Activated naive CD8-positive, alpha-beta T cell treated with anti-CD3 and anti-CD28 coated beads for 36 hours (primary cell): ENCODE measurements around the gene MAPT. TPM values are rescaled to one million over a fixed set of nuclear protein-coding genes. Genes with fewer than 3 reads are reported as not detected.

ENCODE experiments used
- DNase-seq: peaks from one replicate; pipeline ENCODE4 v3.0.0; 2021
- H3K27ac Mint-ChIP-seq: one replicate; pipeline ENCODE4 v1.8.0; 2022; ENCODE audit warnings: mild to moderate bottlenecking, moderate library complexity, mixed read lengths
- H3K27me3 Mint-ChIP-seq: one replicate; pipeline ENCODE4 v1.8.0; 2022; ENCODE audit warnings: mild to moderate bottlenecking, mixed read lengths
- H3K36me3 Mint-ChIP-seq: one replicate; pipeline ENCODE4 v1.8.0; 2021; ENCODE audit warnings: mild to moderate bottlenecking, mixed read lengths
- H3K4me1 Mint-ChIP-seq: one replicate; pipeline ENCODE4 v1.8.0; 2021; ENCODE audit warnings: mixed read lengths
- H3K4me3 Mint-ChIP-seq: one replicate; pipeline ENCODE4 v1.8.0; 2022; ENCODE audit warnings: mild to moderate bottlenecking, moderate library complexity, mixed read lengths
- H3K9me3 Mint-ChIP-seq: one replicate; pipeline ENCODE4 v1.8.0; 2022; ENCODE audit warnings: mixed read lengths
- total RNA-seq, 2 experiments: library from RNA; stranded (reverse); gene quantifications; one replicate each; pipeline ENCODE4 v1.2.3, GENCODE V29; 2021

The MAPT gene
- under 1 TPM; 0.68 to 0.88 TPM for total RNA-seq

- Mint-ChIP-seq H3K4me3 (peak within 1 kb of the TSS; percentile 77), H3K27me3 (peaks cover 49% of the 10 kb centered on the region), H3K9me3 (no peaks in the 10 kb centered on the region), H3K4me1 (peaks cover 8% of the 10 kb centered on the region), H3K27ac (peak within 1 kb of the TSS; percentile 66), H3K36me3 (no peaks in the 10 kb centered on the region)
- peak; percentile 88 for DNase-seq
Measured at GRCh38 chr17:45894022-45894784, at the start of gene MAPT. TSS of gene MAPT (plus strand) at chr17:45894554. CDS start at chr17:45962338, 67,784 bp downstream.

- Mint-ChIP-seq H3K9me3 (no peaks in the 10 kb centered on the region), H3K4me3 (no peak within 1 kb of the TSS), H3K36me3 (no peaks in the 10 kb centered on the region), H3K27me3 (no peaks in the 10 kb centered on the region), H3K27ac (no peak within 1 kb of the TSS), H3K4me1 (no peaks in the 10 kb centered on the region)
- no peak for DNase-seq
Measured at GRCh38 chr17:45844695-45845375, 49.5 kb upstream of the MAPT start, which contains the start of gene SPPL2C. TSS of gene SPPL2C (plus strand) at chr17:45844881. CDS start at chr17:45844907, 26 bp downstream.

DNA sequence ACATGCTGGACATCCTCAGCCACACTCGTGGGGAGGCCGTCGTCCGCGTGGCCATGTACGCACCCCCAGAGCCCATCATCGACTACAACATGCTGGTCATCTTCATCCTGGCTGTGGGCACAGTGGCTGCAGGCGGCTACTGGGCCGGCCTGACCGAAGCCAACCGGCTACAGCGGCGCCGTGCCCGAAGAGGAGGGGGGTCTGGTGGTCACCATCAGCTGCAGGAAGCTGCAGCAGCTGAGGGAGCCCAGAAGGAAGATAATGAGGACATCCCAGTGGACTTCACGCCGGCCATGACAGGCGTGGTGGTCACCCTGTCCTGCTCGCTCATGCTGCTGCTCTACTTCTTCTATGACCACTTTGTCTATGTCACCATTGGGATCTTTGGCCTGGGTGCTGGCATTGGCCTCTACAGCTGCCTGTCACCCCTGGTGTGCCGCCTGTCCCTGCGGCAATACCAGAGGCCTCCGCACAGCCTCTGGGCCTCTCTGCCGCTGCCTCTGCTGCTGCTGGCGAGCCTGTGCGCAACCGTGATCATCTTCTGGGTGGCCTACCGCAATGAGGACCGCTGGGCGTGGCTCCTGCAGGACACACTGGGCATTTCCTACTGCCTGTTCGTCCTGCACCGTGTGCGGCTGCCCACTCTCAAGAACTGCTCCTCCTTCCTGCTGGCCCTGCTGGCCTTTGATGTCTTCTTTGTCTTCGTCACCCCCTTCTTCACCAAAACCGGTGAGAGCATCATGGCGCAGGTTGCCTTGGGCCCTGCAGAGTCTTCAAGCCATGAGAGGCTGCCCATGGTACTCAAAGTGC, 48.8 kb upstream of the MAPT start:
- no peak for DNase-seq
- Mint-ChIP-seq H3K4me3 (no peak overlapping the region), H3K36me3 (no peaks in the 10 kb centered on the region), H3K27me3 (no peaks in the 10 kb centered on the region), H3K9me3 (no peaks in the 10 kb centered on the region), H3K27ac (no peak overlapping the region), H3K4me1 (no peaks in the 10 kb centered on the region)

GRCh38 chr17:45846223-45846622, 48.1 kb upstream of the MAPT start:
- Mint-ChIP-seq H3K4me3 (no peak overlapping the region), H3K4me1 (no peaks in the 10 kb centered on the region), H3K27ac (no peak overlapping the region)

GRCh38 chr17:45846646-45847045, 47.7 kb upstream of the MAPT start:
- no peaks in the 10 kb centered on the region for H3K9me3 Mint-ChIP-seq
- H3K4me3 Mint-ChIP-seq = no peak overlapping the region
- H3K27ac Mint-ChIP-seq = no peak overlapping the region
- DNase-seq = no peak
- H3K27me3 Mint-ChIP-seq = peaks cover 2% of the 10 kb centered on the region
- H3K4me1 Mint-ChIP-seq = no peaks in the 10 kb centered on the region
- no peaks in the 10 kb centered on the region for H3K36me3 Mint-ChIP-seq

More at GRCh38 chr17:45846223-45846622, 48.1 kb upstream of the MAPT start:
- Mint-ChIP-seq H3K27me3 (no peaks in the 10 kb centered on the region), H3K36me3 (no peaks in the 10 kb centered on the region), H3K9me3 (no peaks in the 10 kb centered on the region)
- DNase-seq = no peak

DNA sequence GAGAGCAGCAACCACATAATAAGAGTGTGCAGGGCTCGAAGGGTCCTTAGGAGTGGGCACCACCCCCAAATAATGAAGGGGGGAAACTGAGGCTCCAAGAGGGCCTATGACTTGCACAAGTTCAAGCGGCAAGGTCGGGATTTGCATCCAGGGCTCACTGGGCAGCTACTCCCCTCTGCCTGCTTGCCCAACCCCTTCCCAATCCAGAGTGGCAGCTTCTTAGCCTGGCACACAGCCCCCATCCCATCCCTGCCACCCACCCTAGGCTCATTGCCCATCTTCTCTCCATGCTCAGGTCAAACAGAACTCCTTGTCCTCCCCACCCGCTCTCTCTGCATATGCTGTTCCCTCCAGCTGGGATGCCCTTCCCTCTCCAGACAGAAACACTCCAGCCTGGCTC, 47.3 kb upstream of the MAPT start:
- no peak for DNase-seq
- Mint-ChIP-seq H3K4me1 (no peaks in the 10 kb centered on the region), H3K4me3 (no peak overlapping the region), H3K36me3 (no peaks in the 10 kb centered on the region), H3K27ac (no peak overlapping the region), H3K27me3 (peaks cover 6% of the 10 kb centered on the region), H3K9me3 (no peaks in the 10 kb centered on the region)

DNA sequence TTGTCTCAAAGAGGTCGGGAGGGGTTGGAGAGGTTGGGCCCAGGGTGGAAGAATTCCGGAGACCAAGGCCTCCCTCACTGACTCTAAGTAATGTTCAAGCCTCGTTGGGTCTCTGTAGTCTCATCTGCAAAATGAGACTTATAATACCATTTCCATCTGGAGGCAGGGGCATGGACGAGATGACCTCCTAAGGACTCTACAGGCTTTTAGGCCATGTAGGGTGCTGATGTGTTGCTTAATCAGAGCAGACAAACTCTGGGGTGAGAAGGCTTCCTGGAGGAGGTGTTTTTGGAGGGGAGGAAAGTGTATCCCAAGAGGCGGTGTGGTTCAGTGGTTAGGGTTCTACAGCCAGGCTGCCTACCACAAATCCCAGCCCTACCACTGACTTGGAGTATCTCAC, 46.6 kb upstream of the MAPT start:
- no peak overlapping the region for H3K4me3 Mint-ChIP-seq
- no peak overlapping the region for H3K27ac Mint-ChIP-seq
- H3K27me3 Mint-ChIP-seq = peaks cover 13% of the 10 kb centered on the region
- no peaks in the 10 kb centered on the region for H3K9me3 Mint-ChIP-seq
- H3K4me1 Mint-ChIP-seq = peaks cover 2% of the 10 kb centered on the region
- H3K36me3 Mint-ChIP-seq = no peaks in the 10 kb centered on the region
- DNase-seq = no peak

DNA sequence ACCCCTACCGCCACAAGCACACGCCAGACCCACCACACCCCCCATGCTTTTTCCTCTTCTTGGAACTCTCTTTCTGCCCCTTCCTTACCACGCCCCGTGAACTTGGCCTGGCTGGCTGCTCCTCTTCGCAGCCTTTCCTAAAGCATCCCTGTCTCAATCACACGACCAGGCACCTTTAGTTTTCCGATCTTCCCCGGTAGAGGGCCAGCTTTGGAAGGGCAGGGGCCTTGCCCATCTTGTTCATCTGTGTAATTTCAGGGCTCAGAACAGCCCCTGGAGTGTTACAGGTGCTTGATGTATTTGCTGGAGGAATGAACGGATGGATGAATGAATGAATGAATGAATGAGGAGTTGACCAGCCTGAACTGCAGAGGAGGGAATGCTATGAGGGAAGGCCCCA, 45.9 kb upstream of the MAPT start:
- Mint-ChIP-seq H3K9me3 (no peaks in the 10 kb centered on the region), H3K36me3 (no peaks in the 10 kb centered on the region), H3K4me1 (peaks cover 2% of the 10 kb centered on the region), H3K27me3 (peaks cover 17% of the 10 kb centered on the region), H3K27ac (no peak overlapping the region), H3K4me3 (no peak overlapping the region)
- no peak for DNase-seq

- no peak overlapping the region for H3K27ac Mint-ChIP-seq
- no peaks in the 10 kb centered on the region for H3K36me3 Mint-ChIP-seq
- peaks cover 20% of the 10 kb centered on the region for H3K27me3 Mint-ChIP-seq
- H3K4me1 Mint-ChIP-seq = peaks cover 2% of the 10 kb centered on the region
- no peak for DNase-seq
- H3K4me3 Mint-ChIP-seq = no peak overlapping the region
- no peaks in the 10 kb centered on the region for H3K9me3 Mint-ChIP-seq
Measured at GRCh38 chr17:45848868-45849535, 45.4 kb upstream of the MAPT start.

- no peaks in the 10 kb centered on the region for H3K9me3 Mint-ChIP-seq
- no peak for DNase-seq
- H3K36me3 Mint-ChIP-seq = no peaks in the 10 kb centered on the region
- H3K27ac Mint-ChIP-seq = no peak overlapping the region
- H3K4me3 Mint-ChIP-seq = no peak overlapping the region
- peaks cover 2% of the 10 kb centered on the region for H3K4me1 Mint-ChIP-seq
- H3K27me3 Mint-ChIP-seq = peaks cover 25% of the 10 kb centered on the region
Measured at GRCh38 chr17:45849536-45849990, 44.8 kb upstream of the MAPT start.

DNA sequence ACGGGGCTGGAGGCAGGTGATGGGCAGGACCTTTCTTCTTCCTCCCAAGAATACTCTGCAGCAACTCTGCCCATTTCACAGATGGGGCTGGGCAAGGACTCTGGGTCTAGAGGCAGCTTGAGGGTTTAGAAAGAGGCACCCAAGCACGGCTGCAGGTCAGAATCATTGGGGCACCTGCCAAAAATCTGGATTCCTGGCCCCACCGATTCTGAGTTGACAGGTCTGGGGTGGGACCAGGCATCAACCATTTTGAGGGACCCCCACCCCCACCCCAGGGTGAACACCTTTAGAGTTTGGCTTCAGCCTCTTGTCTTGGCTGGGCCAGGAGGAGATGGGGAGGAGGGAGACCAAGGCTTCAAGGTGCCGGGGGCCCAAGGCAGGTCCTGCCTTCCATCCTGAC, 44.3 kb upstream of the MAPT start:
- no peak for DNase-seq
- Mint-ChIP-seq H3K9me3 (no peaks in the 10 kb centered on the region), H3K4me3 (no peak overlapping the region), H3K4me1 (peaks cover 2% of the 10 kb centered on the region), H3K36me3 (no peaks in the 10 kb centered on the region), H3K27me3 (peaks cover 28% of the 10 kb centered on the region), H3K27ac (no peak overlapping the region)

- H3K36me3 Mint-ChIP-seq = no peaks in the 10 kb centered on the region
- no peak overlapping the region for H3K4me3 Mint-ChIP-seq
- no peak overlapping the region for H3K27ac Mint-ChIP-seq
- H3K27me3 Mint-ChIP-seq = peaks cover 28% of the 10 kb centered on the region
- no peak for DNase-seq
- no peaks in the 10 kb centered on the region for H3K9me3 Mint-ChIP-seq
- peaks cover 2% of the 10 kb centered on the region for H3K4me1 Mint-ChIP-seq
Measured at GRCh38 chr17:45850468-45850867, 43.9 kb upstream of the MAPT start.

- H3K27ac Mint-ChIP-seq = no peak overlapping the region
- no peaks in the 10 kb centered on the region for H3K9me3 Mint-ChIP-seq
- peaks cover 31% of the 10 kb centered on the region for H3K27me3 Mint-ChIP-seq
- no peaks in the 10 kb centered on the region for H3K36me3 Mint-ChIP-seq
- no peak for DNase-seq
- no peak overlapping the region for H3K4me3 Mint-ChIP-seq
- peaks cover 2% of the 10 kb centered on the region for H3K4me1 Mint-ChIP-seq
Measured at GRCh38 chr17:45851022-45851421, 43.3 kb upstream of the MAPT start.

- Mint-ChIP-seq H3K27me3 (peaks cover 34% of the 10 kb centered on the region), H3K36me3 (no peaks in the 10 kb centered on the region), H3K27ac (no peak overlapping the region), H3K4me3 (no peak overlapping the region), H3K4me1 (peaks cover 2% of the 10 kb centered on the region), H3K9me3 (no peaks in the 10 kb centered on the region)
- no peak for DNase-seq
Measured at GRCh38 chr17:45851464-45851863, 42.9 kb upstream of the MAPT start.

GRCh38 chr17:45851873-45852272, 42.5 kb upstream of the MAPT start:
- Mint-ChIP-seq H3K4me3 (no peak overlapping the region), H3K27ac (no peak overlapping the region), H3K4me1 (peaks cover 2% of the 10 kb centered on the region), H3K9me3 (no peaks in the 10 kb centered on the region), H3K36me3 (no peaks in the 10 kb centered on the region), H3K27me3 (peaks cover 38% of the 10 kb centered on the region)
- DNase-seq = no peak
